Skin epidermis (tissue), 12 donors: ENCODE measurements around the gene RBMS1.

ENCODE experiments used
- H3K27ac ChIP-seq, 21 experiments: fragments of 200-600 bp; sonication (generic) in 11 of 21; one replicate each; pipeline ENCODE4 v1.5.0; 2020; ENCODE audit warnings: mild to moderate bottlenecking in 3 of 21, inconsistent platforms in 2 of 21, moderate library complexity in 2 of 21
- H3K4me3 ChIP-seq, 7 experiments: fragments of 200-600 bp; sonication (generic) in 2 of 7; one replicate each; pipeline ENCODE4 v1.5.0; 2020; ENCODE audit warnings: inconsistent platforms in 2 of 7, mild to moderate bottlenecking in 2 of 7, moderate library complexity in 1 of 7

RBMS1 gene

DNA sequence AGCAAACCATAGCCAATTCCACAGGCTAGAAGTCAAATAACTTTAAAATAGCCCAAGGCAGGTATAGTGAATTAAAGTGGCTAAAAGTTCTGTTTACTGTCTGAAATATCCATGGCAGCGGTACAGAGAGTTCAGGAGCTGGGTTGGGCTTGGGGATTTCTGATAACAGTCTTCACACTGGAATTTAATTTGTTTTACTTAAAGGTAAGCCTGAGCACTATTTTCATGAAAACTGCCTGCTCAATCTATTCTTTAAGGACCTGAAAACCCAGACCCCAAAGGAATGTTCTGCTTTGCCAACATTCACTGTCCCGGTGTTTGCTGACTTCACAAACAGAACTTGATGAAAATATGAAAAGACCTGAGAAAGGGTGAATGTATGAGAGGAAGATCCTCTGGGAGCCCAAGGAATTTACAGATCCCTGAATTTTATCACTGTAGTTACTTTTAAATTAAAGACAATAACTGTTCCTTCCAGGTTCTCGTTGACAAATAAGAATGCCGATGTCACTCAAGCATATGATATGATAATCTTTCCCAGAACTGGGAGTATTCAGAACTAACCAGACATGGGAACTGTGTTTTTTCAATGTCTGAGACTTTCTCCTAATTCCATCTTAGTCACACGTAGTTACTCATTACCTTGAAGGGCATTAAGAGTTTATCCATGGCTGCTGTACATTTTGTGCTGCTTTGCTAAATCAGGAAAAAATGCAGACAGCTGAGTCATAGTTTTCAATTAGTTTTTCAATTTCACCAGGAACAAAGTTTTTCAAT lies 265.3 kb downstream of the RBMS1 start:
- peak overlapping the region in 11 of 21 experiments; percentile 14 to 68 (median 46) for H3K27ac ChIP-seq
- no peak overlapping the region for H3K4me3 ChIP-seq

DNA sequence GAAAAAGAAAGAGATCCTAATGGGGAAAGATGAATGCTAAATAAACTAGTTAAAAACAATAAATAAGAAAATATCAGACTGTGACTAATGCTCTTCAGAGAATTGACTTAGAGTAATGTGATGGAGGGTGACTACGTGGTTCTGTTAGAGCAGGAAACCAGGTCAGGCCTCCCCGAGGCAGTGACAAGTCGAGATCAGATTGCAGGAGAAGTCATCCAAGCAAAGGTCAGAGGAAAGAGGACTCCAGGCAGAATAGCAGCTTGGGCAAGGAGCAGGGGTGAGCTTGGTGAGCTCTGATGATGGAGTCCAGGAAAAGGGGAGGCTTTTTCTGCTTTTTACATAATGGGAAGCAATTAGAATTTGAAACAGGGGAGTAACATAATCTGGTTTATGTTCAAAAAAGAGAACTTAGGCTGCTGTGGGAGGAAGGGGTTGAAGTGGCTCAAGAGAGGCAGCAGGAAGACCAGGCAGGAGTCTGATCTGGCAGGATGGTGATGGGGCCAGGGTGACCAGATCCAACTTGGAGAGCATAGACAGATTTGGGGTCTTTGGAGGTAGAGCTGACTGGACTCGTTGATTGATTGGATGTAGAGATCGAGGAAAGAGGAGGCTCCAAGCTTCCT lies 266.2 kb downstream of the RBMS1 start:
- peak overlapping the region in 12 of 21 experiments; percentile 2 to 68 (median 46) for H3K27ac ChIP-seq
- no peak overlapping the region for H3K4me3 ChIP-seq

DNA sequence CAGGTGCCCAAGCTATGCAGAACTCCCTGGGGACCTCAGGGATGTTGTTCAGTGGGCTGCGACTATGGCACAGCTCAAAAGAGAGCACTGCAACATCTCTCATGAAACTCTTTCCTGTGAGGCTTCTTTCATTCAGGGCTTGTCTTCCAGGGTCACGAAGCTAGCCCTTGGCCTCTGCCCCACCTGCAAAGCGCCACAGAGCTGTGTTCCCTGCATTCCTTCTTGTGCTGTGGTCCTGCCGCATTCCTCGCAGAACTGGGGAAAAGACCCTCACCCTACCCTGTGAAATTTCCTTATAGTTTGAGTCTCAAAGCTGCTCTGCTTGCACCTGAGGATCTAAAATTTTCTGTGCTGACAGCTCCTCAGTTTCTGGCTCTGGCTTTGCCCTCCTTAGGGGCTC lies 267.2 kb downstream of the RBMS1 start:
- Histone ChIP-seq H3K27ac (peak overlapping the region in 13 of 21 experiments; percentile 15 to 83 (median 46)), H3K4me3 (no peak overlapping the region)

DNA sequence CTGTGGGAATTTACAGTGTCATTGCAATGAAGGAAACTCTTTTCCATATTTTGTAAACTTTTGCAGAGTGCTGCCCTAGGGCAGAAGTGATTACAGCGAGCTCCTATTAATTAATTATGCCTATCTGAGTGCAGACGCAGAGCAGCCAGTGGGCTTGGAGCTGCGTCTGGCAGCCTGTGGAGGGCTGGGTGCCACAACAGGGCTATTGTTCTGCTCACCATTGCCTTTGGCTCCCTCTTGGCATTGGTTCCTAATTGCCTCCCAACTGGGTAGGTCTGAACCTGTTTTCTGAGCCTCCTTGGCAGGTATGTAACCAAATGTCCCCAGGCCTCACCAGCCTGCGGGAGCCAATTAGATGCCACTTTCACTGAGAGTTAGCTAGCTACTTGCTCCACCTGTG lies 267.9 kb downstream of the RBMS1 start:
- no peak overlapping the region for H3K4me3 ChIP-seq
- H3K27ac ChIP-seq = peak overlapping the region in 12 of 21 experiments; percentile 15 to 84 (median 54)

DNA sequence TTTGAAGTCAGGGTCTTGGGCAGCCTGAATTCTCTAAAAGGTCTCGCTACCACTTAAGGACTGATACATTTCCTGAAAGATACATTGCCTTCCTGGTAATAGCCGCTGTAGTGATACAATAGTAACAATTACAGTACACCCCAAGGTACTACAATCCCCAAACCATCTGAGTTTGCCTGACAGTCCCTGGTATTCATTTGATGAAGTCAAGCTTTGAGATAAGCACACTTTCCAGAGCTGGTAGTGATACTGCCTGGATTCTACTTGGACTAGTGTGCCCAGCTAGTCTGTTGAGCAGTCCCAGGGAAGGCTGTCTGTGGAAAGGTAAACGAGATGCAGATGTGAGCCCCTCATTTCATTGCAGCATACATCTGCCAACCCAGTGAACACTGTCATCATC lies 269.1 kb downstream of the RBMS1 start:
- H3K27ac ChIP-seq = peak overlapping the region in 17 of 21 experiments; percentile 16 to 84 (median 60)
- H3K4me3 ChIP-seq = no peak overlapping the region

DNA sequence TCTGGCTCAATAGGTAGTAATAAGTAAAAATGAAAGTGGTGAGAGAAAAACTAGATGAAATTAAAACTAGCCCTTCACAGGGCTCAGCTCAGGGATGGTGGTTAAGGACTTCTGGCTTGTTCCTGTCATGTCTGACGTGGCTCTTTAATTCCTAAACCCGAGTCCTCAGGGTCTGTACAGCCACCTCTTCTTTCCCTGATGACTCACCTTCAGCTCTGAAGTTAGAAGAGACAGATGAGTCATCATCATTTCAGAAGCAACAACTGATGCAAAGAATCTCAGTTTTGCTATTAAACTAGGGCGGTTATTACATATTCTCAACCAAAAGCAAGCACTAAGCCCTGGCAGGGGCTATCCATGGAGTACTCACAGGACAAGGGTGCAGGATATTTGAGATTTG lies 269.5 kb downstream of the RBMS1 start:
- peak overlapping the region in 17 of 21 experiments; percentile 22 to 84 (median 60) for H3K27ac ChIP-seq
- H3K4me3 ChIP-seq = no peak overlapping the region

DNA sequence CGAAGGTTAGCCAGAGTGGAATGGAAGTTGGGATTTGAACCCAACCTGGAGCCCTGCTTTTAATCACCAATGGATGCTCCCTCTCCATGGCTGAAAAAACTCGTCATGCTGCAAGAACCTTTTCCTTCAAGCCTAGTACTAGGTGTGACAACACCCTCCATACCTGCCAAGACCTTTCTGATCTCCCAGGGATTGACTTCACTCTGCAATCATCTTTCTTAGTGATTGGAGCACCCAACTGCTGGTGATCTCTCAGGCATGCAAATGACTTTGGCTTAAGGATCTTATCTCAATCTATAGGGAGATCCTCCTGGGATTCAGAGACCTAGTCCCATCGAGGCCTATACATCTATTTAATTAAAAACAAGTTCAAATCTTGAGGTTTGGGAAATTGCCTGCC lies 270.0 kb downstream of the RBMS1 start:
- Histone ChIP-seq H3K27ac (peak overlapping the region in 16 of 21 experiments; percentile 17 to 84 (median 62)), H3K4me3 (no peak overlapping the region)

DNA sequence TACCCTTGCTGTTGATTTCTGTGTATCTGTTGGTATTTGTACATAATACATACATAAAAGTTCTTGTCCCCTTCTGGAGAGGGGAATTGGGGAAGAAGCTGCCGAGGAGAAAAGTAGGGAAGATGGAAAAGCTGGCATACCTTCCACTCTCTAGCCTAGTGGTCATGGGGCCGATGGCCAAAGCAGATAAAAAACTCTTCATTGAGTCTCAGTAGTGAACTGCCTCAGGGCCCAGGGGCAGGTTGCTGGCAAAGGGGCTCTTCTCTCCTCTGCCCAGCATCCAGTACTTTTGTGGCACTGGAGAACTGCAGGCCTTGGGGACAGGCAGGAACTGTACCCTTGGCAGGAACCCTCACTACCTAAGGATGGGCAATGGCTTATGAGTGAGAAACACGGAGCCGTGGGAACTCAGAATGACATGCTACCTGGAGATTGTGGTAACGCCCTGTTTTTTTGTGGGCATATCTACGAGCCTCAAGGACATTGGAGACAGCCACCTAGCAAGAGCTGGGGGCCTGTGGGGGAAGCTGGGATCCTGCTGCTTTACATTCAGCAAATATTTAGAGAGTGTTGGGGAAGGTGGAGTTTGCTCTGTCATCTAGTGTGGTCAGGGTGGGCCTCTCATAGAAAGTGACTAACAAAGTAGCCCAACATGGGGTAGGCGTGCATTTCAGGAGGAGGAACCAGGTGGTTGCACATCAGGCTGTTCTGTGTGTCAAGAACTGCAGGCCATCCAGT lies 270.9 kb downstream of the RBMS1 start:
- Histone ChIP-seq H3K4me3 (no peak overlapping the region), H3K27ac (peak overlapping the region in 19 of 21 experiments; percentile 13 to 84 (median 77))
